ENCODE results near the gene ZXDA.
"Not testable (repeated sequence)": the region's sequence is repeated elsewhere in the genome, so short reads cannot be mapped to it uniquely, and the experiment has no call there.

The ZXDA gene, protein sequence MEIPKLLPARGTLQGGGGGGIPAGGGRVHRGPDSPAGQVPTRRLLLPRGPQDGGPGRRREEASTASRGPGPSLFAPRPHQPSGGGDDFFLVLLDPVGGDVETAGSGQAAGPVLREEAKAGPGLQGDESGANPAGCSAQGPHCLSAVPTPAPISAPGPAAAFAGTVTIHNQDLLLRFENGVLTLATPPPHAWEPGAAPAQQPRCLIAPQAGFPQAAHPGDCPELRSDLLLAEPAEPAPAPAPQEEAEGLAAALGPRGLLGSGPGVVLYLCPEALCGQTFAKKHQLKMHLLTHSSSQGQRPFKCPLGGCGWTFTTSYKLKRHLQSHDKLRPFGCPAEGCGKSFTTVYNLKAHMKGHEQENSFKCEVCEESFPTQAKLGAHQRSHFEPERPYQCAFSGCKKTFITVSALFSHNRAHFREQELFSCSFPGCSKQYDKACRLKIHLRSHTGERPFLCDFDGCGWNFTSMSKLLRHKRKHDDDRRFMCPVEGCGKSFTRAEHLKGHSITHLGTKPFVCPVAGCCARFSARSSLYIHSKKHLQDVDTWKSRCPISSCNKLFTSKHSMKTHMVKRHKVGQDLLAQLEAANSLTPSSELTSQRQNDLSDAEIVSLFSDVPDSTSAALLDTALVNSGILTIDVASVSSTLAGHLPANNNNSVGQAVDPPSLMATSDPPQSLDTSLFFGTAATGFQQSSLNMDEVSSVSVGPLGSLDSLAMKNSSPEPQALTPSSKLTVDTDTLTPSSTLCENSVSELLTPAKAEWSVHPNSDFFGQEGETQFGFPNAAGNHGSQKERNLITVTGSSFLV

DNA sequence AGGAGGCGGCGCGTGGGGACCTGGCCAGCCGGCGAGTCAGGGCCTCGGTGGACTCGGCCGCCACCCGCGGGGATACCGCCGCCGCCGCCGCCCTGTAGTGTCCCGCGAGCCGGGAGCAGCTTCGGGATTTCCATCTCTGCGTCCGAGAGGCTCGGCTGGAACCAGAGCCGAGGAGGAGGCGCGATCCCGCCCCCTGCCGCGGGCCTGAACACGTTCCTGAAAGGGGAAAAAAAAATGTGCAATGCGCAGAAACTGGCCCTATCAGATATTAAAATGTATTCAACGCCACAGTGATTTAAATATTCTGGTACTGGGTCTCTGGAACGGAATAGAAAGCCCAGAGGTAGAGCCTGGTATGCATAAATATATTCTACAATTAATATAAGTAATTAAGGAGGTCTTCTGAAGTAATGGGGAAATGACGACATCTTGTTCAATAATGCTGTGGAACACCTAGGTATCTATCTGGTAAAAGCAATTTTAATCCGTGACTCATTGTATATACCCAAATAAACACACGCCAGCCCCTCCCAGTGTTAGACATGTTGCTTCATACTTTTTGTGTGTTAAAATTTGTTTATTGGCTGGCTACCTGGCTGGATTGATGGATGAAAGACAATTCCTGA, at the start of gene ZXDA:
ZXDA (minus strand) TSS at position 172 of the 626 bp plus-strand sequence; CDS start at position 134, 38 bp downstream.
- DNase-seq = peak; percentile 56

DNA sequence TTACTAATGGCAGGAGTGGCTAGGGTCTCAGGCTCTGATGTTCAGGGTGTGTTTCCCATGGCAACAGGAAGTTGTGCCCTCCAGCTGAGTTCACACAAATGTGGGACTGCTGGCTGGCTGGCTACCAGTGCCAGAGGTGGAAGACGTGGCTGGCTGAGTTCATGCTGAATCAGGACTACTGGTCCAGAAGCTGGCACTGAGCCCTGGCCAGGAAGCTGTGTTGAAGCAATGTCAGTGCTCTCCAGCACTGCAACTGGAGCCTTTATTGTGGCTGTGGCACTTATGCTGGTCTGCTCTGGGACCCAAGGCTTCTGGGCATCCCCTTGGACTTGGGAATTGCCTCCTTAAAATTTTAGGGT, 42.0 kb upstream of the ZXDA start:
- no peak for DNase-seq

DNA sequence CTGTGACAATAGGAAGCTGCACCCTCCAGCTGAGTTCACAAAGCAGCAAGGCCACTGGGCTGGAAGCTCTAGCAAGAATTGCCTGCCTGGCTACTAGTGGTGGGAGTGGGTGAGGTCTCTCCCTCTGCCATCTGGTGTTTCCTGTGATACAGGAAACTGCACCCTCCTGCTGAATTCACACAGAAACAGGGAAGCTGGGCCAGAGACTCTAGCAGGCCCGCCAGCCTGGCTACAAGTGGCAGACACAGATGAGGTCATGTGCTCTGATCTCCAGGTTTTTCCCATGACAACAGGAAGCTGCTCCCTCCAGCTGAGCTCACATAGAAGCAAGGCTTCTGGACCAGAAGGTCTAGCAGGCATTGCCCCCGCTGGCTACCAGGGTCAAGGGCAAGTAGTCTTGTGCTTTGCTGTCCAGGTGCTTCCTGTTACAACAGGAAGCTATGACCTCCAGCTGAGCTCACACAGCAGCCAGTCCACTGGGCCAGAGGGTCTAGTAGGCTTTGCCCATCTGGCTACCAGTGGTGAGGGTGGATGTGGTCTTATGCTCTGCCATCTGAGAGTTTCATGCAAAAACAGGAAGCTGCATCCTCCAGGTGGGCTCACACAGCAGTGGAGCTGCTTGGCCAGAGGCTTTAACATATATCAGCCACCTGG, 41.5 kb upstream of the ZXDA start:
- DNase-seq = no peak

DNA sequence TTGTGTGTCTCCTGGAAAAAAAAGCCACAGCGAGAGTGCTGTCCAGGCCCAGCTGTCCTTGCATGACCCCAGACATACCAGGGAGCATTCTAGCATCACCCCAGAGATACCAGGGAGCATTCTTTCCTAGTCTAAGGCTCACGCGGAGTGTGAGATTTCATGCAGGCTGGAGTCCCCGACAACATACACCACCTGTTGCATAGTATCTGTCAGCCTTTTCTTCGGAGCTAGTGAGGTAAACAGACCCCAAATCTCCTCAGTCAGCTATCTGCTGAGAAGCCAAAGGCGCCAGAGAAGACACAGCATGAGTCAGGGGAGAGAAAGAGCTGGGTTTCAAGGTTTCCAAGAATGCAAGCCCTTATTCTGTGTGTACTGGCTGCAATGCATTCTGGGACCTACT, 23.1 kb upstream of the ZXDA start:
- DNase-seq = no peak

DNA sequence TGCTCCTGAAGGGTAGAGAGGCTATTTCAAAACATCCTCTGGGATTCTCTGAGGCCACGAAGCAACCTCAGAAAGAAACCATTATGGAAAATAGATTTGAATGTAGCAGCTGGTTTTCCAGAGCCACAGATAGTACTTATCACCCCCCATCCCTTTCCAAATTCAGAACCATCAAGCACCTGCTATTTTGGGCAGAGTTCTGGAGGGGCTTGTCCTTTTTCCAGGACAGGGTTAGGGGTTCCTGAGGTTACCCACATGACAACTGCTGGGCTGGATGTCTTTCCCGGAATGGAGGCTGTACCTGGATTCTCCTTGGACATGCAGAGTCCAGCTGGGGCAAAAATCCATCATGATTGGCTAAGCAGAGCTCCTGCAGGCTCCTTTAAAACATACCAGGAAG, 22.0 kb upstream of the ZXDA start:
- DNase-seq = no peak

DNA sequence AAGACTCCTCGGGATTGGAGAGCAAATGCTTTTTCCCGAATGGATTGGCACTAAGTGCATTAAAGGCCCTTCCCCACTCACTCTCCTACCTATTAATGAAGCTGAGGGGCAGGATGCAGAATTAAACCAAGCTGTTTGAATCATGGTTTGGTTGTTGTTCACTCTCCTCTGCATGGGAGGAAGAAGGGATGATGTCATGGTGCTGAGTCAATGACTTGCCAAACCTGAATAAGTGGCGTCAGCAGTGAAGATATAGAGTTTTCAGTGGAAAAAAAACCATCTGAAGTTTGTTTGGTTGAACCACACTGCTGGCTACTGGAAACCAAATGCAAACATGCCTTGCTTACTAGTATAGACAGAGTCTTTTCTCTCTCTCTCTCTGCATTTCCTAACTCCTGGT, 19.8 kb upstream of the ZXDA start:
- DNase-seq = no peak

DNA sequence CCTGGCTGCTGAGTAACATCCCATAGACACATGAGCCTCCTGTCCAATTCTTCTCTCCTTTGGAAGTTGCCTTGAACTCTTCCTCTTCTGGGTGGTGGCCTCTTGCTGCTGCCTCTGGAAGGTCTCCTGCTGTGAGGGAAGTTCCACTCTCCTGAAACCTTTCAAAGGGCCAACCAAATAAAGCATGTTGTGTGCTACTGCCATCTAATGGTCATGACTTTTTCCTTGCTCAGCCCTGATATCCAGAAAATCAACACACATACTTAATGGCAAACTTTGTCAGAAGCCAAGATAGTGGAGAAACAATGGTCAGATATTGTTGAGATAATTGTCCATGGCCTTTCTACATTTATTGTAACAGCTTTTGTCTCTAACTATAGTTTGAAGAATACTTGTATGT, 19.1 kb upstream of the ZXDA start:
- peak; percentile 21 for DNase-seq

DNA sequence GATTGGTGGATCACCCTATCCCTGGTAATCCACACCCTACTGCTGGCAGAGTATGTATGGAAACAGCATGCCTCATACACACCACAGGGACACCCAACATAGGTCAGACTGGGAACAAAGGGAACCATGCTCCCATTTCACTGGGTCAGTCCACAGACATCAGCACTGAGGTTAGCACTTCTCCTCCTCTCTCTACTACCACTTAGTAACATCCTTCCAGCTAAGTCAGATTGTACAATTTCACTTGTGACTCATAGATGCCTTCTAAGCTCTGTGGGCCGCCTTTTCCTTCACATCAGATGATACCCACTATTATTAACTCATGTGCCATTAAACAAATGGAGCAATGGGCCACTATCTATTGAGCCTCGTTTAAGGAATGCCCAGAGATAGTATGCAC, 15.5 kb upstream of the ZXDA start:
- DNase-seq = no peak

DNA sequence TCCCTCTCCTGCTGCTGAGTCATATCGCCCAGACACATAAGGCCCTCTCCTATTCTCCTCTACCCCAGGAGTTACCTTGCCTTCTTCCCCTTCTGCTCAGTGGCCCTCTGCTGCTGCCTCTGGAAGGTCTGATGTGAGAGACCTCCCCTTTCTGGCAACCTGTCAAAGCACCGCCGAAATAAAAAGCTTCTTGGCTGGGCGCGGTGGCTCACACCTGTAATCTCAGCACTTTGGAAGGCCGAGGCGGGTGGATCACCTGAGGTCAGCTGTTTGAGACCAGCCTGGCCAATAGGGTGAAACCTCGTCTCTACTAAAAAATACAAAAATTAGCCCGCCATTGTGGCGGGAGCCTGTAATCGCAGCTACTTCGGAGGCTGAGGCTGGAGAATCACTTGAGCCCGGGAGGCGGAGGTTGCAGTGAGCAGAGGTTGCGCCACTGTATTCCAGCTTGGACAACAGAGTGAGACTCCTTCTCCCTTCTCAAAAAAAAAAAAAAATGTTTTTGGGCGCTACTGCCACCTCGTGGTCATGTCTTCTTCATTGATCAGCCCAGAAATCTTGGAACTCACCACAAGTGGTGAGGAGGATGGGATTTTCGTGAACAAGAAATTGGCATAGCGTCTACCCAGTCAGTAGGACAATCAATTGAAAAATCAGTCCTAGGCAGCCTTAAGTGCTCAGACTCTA, 8.6 kb upstream of the ZXDA start:
- DNase-seq = peak; percentile 29

DNA sequence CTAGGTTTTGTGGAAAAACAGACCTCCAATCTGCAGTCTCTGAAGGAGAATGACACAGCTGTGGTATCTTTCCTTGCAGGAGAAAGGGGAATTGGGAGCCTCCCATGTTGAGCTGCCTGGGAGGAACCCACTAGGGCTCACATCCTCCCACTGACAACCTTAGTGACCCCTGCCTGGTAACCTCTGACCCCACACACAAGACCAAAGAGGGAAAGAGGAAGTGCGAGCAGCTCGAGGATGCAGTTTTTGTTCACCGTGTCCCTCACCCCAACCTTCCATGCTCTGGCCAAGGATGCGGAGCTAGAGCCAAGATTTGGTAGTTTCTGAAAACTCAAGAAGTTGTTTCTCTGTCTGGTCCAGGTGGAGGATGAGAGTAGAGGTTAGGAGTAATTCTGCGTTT, 5.4 kb upstream of the ZXDA start:
- no peak for DNase-seq

DNA sequence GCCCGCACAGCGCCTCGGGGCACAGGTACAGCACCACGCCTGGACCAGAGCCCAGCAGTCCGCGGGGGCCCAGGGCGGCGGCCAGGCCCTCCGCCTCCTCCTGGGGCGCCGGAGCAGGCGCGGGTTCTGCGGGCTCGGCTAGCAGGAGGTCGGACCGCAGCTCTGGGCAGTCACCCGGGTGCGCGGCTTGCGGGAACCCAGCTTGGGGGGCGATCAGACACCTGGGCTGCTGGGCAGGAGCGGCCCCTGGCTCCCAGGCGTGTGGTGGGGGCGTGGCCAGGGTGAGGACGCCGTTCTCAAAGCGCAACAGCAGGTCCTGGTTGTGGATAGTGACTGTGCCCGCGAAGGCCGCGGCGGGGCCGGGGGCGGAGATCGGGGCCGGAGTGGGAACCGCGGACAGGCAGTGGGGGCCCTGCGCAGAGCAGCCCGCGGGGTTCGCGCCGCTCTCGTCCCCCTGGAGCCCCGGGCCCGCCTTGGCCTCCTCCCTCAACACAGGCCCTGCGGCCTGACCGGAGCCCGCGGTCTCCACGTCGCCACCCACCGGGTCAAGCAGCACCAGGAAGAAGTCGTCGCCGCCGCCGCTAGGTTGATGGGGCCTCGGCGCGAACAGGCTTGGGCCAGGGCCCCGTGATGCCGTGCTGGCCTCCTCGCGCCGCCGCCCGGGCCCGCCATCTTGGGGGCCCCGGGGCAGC, 517 bp downstream of the ZXDA start:
- DNase-seq = peak; percentile 41

DNA sequence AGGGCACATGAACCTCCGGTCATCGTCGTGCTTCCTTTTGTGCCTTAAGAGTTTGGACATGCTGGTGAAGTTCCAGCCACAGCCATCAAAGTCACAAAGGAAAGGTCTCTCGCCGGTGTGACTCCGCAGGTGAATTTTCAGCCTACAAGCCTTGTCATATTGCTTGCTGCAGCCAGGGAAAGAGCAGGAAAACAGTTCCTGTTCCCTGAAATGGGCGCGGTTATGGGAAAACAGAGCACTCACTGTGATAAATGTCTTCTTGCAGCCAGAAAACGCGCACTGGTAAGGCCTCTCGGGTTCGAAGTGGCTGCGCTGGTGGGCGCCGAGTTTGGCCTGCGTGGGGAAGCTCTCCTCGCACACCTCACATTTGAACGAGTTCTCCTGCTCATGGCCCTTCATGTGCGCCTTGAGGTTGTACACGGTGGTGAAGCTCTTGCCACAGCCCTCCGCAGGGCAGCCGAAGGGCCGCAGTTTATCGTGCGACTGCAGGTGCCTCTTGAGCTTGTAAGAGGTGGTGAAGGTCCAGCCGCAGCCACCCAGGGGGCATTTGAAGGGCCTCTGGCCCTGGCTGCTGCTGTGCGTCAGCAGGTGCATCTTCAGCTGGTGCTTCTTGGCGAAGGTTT, 1.2 kb downstream of the ZXDA start:
- not testable (repeated sequence) for DNase-seq

DNA sequence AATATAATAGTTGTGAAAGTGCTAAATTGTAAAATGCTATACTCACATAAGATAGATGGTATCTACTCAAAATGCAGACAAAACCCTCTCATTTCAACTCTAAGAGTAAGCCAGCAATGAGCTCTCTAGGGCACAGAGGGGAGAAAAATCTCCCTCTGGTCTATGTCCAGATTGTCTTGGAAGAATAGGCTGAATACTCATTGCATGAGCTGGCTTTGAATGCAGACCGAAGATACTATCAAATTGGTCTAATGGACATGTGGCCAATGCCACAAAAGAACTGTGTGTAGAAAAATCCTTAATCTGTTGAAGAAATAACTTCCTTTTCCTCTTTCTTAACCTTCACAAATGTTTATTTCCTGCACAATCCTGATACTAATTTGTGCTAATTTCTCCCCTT, 3.5 kb downstream of the ZXDA start:
- no peak for DNase-seq

DNA sequence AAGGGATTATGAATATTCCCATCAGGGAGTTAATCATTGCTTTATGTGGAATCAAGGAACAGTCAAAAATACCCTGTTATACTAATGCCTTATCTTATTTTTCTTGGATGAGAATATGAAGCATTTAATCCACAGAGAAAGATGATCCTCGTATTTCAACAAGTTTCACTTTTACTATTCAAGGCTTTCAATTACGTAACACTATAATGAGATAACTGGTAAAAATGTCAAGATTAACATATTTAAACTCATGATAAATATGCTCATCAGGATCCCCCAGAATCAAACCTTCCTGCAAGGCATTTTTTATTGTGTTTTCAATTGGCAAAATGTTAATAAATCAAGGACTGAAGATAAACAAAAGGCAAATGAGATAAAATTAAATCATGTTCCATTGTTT, 5.1 kb downstream of the ZXDA start:
- no peak for DNase-seq

DNA sequence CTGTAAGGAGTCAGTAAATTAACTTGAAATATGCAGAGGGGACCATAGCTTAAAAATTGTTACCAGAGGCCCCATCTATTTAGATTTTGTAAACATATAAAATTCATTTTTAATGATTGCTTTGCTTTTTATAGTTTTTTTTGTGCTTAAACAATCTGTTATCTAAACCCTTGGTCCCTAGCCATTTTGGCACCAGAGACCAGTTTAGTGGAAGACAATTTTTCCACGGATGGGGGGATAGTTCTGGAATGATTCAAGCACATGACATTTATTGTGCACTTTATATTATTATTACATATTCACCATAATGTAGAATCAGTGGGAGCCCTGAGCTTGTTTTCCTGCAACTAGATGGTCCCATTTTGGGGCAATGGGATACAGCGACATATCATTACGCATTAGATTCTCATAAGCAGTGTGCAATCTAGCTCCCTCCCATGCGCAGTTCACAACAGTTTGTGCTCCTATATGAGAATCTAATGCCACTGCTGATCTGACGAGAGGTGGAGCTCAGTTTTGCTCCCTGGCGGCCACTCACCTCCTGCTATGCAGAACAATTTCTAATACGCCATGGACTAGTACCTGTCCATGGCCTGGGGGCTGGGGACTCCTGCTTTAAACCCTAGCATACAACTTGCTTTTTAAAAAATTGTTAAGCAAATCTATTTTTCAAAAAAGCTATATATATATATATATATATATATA, 5.9 kb downstream of the ZXDA start:
- DNase-seq = no peak

DNA sequence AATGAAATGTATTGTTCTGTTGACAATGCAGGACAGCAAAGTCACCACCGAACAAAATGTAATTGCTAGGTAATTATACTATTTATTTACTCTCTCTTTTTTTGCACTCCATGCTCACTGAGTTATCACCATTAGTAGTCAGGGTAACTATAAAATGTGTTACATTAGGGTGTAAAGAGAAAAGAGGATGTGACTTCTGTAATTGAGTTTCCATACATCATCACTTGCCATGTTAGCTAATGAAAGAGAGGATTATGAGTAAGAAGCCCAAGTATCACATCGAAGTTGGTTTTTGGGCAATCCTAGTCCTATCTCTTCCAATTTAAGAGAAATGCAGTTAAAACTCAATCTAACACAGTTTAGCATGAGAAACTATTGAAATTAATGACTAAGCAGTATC, 7.6 kb downstream of the ZXDA start:
- DNase-seq = no peak

DNA sequence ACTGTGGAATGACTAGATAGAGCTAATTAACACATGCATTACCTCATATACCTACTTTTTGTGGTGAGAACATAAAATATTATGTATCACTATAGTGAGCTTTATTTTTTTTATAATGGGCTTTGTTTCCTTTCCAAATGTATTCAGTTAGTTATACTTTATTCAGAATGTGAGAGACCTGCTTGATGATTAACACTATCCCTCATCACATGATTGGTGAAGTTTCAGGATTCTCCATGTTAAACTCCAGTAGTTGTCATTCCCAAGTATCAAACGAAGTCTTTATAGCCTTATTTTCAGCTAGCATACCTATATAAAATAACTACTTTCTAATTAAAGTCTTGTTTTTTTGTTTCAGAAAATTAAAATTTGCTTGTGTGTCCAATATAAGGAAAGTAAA, 8.8 kb downstream of the ZXDA start:
- DNase-seq = no peak

DNA sequence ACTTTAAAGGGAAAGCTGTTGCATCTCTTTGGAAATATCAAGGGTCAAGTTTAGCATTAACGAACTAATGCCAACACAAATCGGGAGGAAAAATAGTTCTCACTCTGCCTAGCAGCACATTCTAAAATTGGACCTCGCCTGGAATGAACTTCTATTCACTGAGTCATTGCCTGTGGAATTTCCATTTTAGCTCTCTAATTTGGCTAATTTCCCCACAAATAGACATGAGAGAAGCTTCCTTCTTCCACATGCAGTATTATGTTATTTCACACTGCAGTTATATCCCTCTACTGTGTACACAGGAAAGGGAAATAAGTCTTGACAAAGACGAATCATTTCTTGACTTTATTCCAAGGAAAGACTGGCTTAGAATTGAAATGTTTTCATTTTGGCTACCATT, 9.3 kb downstream of the ZXDA start:
- DNase-seq = no peak

DNA sequence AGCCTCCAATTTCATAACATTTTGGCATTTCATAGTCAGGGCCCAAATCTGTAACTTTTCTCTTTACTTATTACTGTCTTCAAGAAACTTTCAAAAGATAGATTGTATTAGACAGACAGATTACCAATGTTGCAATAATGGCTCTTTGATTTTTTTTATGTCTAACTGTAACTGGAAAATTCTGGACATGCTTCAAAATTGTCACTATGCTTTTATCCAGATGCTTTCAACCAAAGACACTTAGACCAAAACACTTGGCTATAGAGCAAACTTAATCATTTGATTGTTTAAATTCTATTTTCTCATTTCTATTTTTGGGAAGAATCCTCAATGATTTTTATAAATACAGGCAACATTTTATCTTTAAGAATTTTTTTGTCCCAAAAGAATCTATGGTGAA, 10.4 kb downstream of the ZXDA start:
- DNase-seq = no peak

DNA sequence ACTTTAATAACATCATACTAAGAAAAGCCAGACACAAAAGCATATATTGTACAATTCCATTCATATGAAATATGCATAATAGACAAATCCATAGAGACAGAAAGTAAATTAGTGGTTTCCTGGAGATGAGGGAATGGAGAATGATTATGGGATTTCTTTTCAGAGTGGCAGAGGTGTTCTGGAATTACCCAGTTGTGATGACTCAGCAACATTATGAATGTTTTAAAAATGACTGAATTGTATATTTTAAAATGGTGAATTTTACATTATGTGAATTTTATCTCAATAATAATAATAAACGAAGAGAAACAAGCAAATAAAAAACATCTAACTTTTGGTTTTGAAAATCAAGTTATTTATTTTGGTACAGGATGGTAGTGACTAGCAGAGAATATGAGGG, 11.2 kb downstream of the ZXDA start:
- DNase-seq = no peak

DNA sequence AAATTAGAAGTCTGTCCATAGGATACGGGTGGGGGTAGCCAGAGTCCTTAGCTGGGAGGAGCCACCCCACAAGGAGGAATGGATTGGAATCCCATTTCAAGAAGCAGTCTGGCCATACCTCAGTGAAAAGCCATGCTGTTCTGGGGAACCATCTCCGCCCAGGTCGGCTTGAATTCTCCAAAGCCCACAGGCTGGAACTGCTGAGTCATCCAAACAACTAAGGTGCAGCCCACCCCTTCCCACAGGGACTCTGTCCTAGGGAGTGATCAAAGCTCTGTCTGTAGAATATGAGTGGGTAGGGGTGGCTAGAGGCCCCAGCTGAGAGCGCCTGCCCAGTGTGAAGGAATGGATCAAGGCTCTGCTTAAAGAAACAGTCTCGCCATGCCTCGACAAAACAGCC, 38.8 kb downstream of the ZXDA start:
- no peak for DNase-seq

All from CD4-positive, alpha-beta T cell treated with Interleukin-10 for 1 hour (primary cell).